AG04450 (cell line): ENCODE measurements around the gene ATG4A. TPM values are rescaled to one million over a fixed set of nuclear protein-coding genes. Genes with fewer than 3 reads are reported as not detected.

Experiments
- CTCF ChIA-PET: fragments of 300-600, 350-600 bp; formaldehyde crosslinking; extraction: SDS; loops from one replicate; lab custom pipeline; 2022; ENCODE audit warnings: antibody characterized with exemption, inconsistent platforms; lab: Charles Lee
- POLR2A ChIA-PET: fragments of 350-600 bp; formaldehyde crosslinking; extraction: SDS; loops from one replicate; lab custom pipeline; 2021; ENCODE audit warnings: antibody characterized with exemption, inconsistent platforms; lab: Yijun Ruan, JAX
- DNase-seq: peaks from one replicate; pipeline ENCODE4 v3.0.0-alpha.2; 2011; ENCODE audit warnings: low read depth, low spot score
- H3K27ac ChIP-seq: one replicate; pipeline ENCODE4 v1.5.1; 2012; ENCODE audit warnings: low read depth, low read length, control low read depth
- H3K27me3 ChIP-seq: one replicate; pipeline ENCODE4 v1.6.0; 2012; ENCODE audit warnings: low read length; ENCODE audit not compliant: control insufficient read depth, insufficient read depth
- H3K4me3 ChIP-seq: 2 replicates; pipeline ENCODE4 v1.5.1; 2011; ENCODE audit warnings: mild to moderate bottlenecking, low read depth, low read length, control low read depth
- H3K9me3 ChIP-seq: 2 replicates; pipeline ENCODE4 v1.5.1; 2012; ENCODE audit warnings: low read length; ENCODE audit not compliant: control insufficient read depth, insufficient read depth
- CTCF ChIP-seq: IDR thresholded peaks from 2 replicates; pipeline ENCODE4 v1.5.1; 2011; ENCODE audit warnings: low read depth, low read length, control low read depth, inconsistent platforms
- polyA plus RNA-seq: library from polyadenylated mRNA; depleted of rRNA; stranded (reverse); fragments of >200 nt; gene quantifications from 2 replicates; pipeline ENCODE4 v1.2.3, GENCODE V29; 2011

Gene ATG4A
- polyA plus RNA-seq, 1 experiment = 13.3 TPM

GRCh38 chrX:108178143-108178498, 86.5 kb downstream of the ATG4A start:
- Histone ChIP-seq H3K4me3 (no peak overlapping the region), H3K9me3 (no peaks in the 10 kb centered on the region), H3K27me3 (no peaks in the 10 kb centered on the region), H3K27ac (no peak overlapping the region)
- no peak for DNase-seq
- ChIA-PET POLR2A (no interaction called here), CTCF (interaction anchor here (0.6 kb wide), 1 partner anchor 12 kb away, joined by 3 read pairs; no protein-coding TSS in a partner anchor)
- no peak for TF ChIP-seq CTCF

- ChIA-PET CTCF (interaction anchor here (2.3 kb wide), 1 partner anchor 13 kb away, joined by 8 read pairs; no protein-coding TSS in a partner anchor), POLR2A (no interaction called here)
- no peak for TF ChIP-seq CTCF
- Histone ChIP-seq H3K4me3 (no peak overlapping the region), H3K9me3 (no peaks in the 10 kb centered on the region), H3K27ac (peak overlapping the region; percentile 52), H3K27me3 (no peaks in the 10 kb centered on the region)
- peak; percentile 45 for DNase-seq
Measured at GRCh38 chrX:108186811-108187210, 95.2 kb downstream of the ATG4A start.

- ChIA-PET CTCF (no interaction called here), POLR2A (no interaction called here)
- TF ChIP-seq CTCF = no peak
- Histone ChIP-seq H3K27ac (no peak overlapping the region), H3K4me3 (no peak overlapping the region), H3K27me3 (no peaks in the 10 kb centered on the region), H3K9me3 (no peaks in the 10 kb centered on the region)
- no peak for DNase-seq
Measured at GRCh38 chrX:108198420-108198819, 106.8 kb downstream of the ATG4A start.

- POLR2A ChIA-PET = no interaction called here
- Histone ChIP-seq H3K27me3 (no peaks in the 10 kb centered on the region), H3K9me3 (no peaks in the 10 kb centered on the region), H3K27ac (no peak overlapping the region), H3K4me3 (no peak overlapping the region)
- CTCF ChIA-PET = interaction anchor here (0.6 to 2.0 kb wide), 7 partner anchors 10 to 289 kb away, joined by 3 to 8 read pairs (median 4); no protein-coding TSS in a partner anchor
- TF ChIP-seq CTCF = no peak
- DNase-seq = no peak
Measured at GRCh38 chrX:108199041-108199440, 107.5 kb downstream of the ATG4A start.

- TF ChIP-seq CTCF = peak; percentile 58
- Histone ChIP-seq H3K27ac (no peak overlapping the region), H3K9me3 (no peaks in the 10 kb centered on the region), H3K4me3 (no peak overlapping the region), H3K27me3 (no peaks in the 10 kb centered on the region)
- POLR2A ChIA-PET = no interaction called here
- no peak for DNase-seq
- CTCF ChIA-PET = interaction anchor here (0.6 to 2.0 kb wide), 22 partner anchors 9 to 1276 kb away, joined by 3 to 12 read pairs (median 4); no protein-coding TSS in a partner anchor
Measured at GRCh38 chrX:108199691-108200090, 108.1 kb downstream of the ATG4A start.
